Trophoblast cell (in vitro differentiated cells and primary cell): ENCODE measurements around the gene SNORC.

Experiments
- DNase-seq, 2 donors: peaks; one replicate each; pipeline ENCODE4 v3.0.0-alpha.2; 2016
- H2AFZ ChIP-seq: 2 replicates; pipeline ENCODE4 v1.6.1; 2013; ENCODE audit warnings: low read length, moderate library complexity, mild to moderate bottlenecking; ENCODE audit not compliant: insufficient read depth, poor library complexity
- H2AK5ac ChIP-seq: 2 replicates; pipeline ENCODE4 v1.6.1; 2013; ENCODE audit warnings: mild to moderate bottlenecking, low read length
- H2BK120ac ChIP-seq: 2 replicates; pipeline ENCODE4 v1.6.1; 2013; ENCODE audit warnings: low read length, mild to moderate bottlenecking, moderate library complexity; ENCODE audit not compliant: insufficient read depth, poor library complexity
- H2BK12ac ChIP-seq: 2 replicates; pipeline ENCODE4 v1.6.1; 2013; ENCODE audit warnings: mild to moderate bottlenecking, low read length, moderate library complexity
- H2BK5ac ChIP-seq: 2 replicates; pipeline ENCODE4 v1.6.1; 2013; ENCODE audit warnings: low read length, low read depth, moderate library complexity, mild to moderate bottlenecking; ENCODE audit not compliant: poor library complexity
- H3K14ac ChIP-seq: 2 replicates; pipeline ENCODE4 v1.6.1; 2013; ENCODE audit warnings: mild to moderate bottlenecking, low read length
- H3K18ac ChIP-seq: 2 replicates; pipeline ENCODE4 v1.6.1; 2013; ENCODE audit warnings: mild to moderate bottlenecking, low read length
- H3K23ac ChIP-seq: 2 replicates; pipeline ENCODE4 v1.6.1; 2013; ENCODE audit warnings: low read length
- H3K27ac ChIP-seq: 2 replicates; pipeline ENCODE4 v1.5.1; 2013; ENCODE audit warnings: low read depth, mild to moderate bottlenecking, inconsistent platforms, low read length, moderate library complexity
- H3K27me3 ChIP-seq: 2 replicates; pipeline ENCODE4 v1.6.1; 2013; ENCODE audit warnings: inconsistent platforms, mild to moderate bottlenecking, low read length, moderate library complexity; ENCODE audit not compliant: insufficient read depth
- H3K36me3 ChIP-seq, 2 experiments: 1 replicate in 1 of 2; 2 replicates in 1 of 2; pipeline ENCODE4 v1.6.1; 2013; ENCODE audit warnings: low read length in 2 of 2, mild to moderate bottlenecking in 2 of 2, moderate library complexity in 1 of 2; ENCODE audit not compliant: insufficient read depth in 2 of 2, control insufficient read depth in 1 of 2
- H3K4ac ChIP-seq: 2 replicates; pipeline ENCODE4 v1.6.1; 2013; ENCODE audit warnings: low read depth, mild to moderate bottlenecking, low read length, moderate library complexity
- H3K4me1 ChIP-seq, 2 experiments: 1 replicate in 1 of 2; 2 replicates in 1 of 2; pipeline ENCODE4 v1.6.1; 2013; ENCODE audit warnings: low read length in 2 of 2, mild to moderate bottlenecking in 2 of 2, moderate library complexity in 1 of 2; ENCODE audit not compliant: insufficient read depth in 2 of 2, control insufficient read depth in 1 of 2
- H3K4me2 ChIP-seq: 2 replicates; pipeline ENCODE4 v1.6.1; 2013; ENCODE audit warnings: inconsistent platforms, mild to moderate bottlenecking, low read length, moderate library complexity
- H3K4me3 ChIP-seq: 2 replicates; pipeline ENCODE4 v1.5.1; 2013; ENCODE audit warnings: mild to moderate bottlenecking, low read depth, low read length, inconsistent platforms
- H3K79me1 ChIP-seq: one replicate; pipeline ENCODE4 v1.6.1; 2013; ENCODE audit warnings: low read length
- H3K79me2 ChIP-seq: 2 replicates; pipeline ENCODE4 v1.6.1; 2013; ENCODE audit warnings: low read length, mild to moderate bottlenecking; ENCODE audit not compliant: control insufficient read depth, insufficient read depth, poor library complexity
- H3K9ac ChIP-seq: 2 replicates; pipeline ENCODE4 v1.6.1; 2013; ENCODE audit warnings: mild to moderate bottlenecking, low read length
- H3K9me3 ChIP-seq: 2 replicates; pipeline ENCODE4 v1.6.1; 2013; ENCODE audit warnings: low read depth, mild to moderate bottlenecking, control low read depth, inconsistent platforms, low read length; ENCODE audit not compliant: insufficient read depth
- H4K12ac ChIP-seq: 2 replicates; pipeline ENCODE4 v1.6.1; 2013; ENCODE audit warnings: low read depth, mild to moderate bottlenecking, low read length, moderate library complexity
- H4K8ac ChIP-seq: 2 replicates; pipeline ENCODE4 v1.6.1; 2013; ENCODE audit warnings: low read depth, mild to moderate bottlenecking, low read length, moderate library complexity
- H4K91ac ChIP-seq: one replicate; pipeline ENCODE4 v1.6.1; 2013; ENCODE audit warnings: low read depth, mild to moderate bottlenecking, low read length, moderate library complexity
- WGBS: extraction: QIAGEN DNeasy Blood & Tissue Kit; methylation state at CpG from one replicate; pipeline ENCODE4 v1.1.7; 2013; ENCODE audit warnings: missing lambda C conversion rate; ENCODE audit not compliant: insufficient read length, insufficient coverage; ENCODE audit errors: extremely low coverage; 5-methylcytosine and 5-hydroxymethylcytosine counted together

The SNORC gene

DNA sequence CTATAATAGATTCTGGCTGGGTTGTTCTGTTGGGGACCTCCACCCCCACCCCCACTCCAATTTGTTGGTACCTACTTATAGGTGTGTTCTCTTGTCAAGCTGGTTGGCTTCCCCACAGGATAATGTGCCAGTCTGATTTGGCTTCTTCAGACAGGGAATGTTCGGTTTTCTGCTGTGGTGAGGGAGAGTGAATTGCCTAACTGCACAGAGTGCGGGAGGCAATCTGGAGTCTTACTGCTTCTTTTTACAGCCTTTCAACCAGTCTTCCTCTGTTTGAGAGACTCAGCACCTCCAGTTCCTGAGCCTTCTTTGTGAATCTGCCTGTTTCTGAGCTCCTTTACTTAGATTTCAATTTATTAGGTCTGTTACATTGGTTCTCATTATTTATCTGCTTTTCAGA is 27.4 kb upstream of the SNORC start:
- Histone ChIP-seq H3K79me2 (no peaks in the 10 kb centered on the region), H3K27ac (no peak overlapping the region), H3K4me1 (no peaks in the 10 kb centered on the region), H3K23ac (no peak overlapping the region), H2BK120ac (no peak overlapping the region), H3K27me3 (no peaks in the 10 kb centered on the region), H3K36me3 (peaks cover 15 to 28% of the 10 kb centered on the region in 2 experiments), H2AFZ (no peak overlapping the region), H2BK12ac (no peak overlapping the region), H3K4me2 (no peak overlapping the region), H4K91ac (no peak overlapping the region), H2BK5ac (no peak overlapping the region), H3K18ac (no peak overlapping the region), H4K8ac (no peak overlapping the region), H3K4ac (no peak overlapping the region), H3K79me1 (no peaks in the 10 kb centered on the region), H4K12ac (no peak overlapping the region), H2AK5ac (no peak overlapping the region), H3K9ac (no peak overlapping the region), H3K4me3 (no peak overlapping the region), H3K14ac (no peak overlapping the region), H3K9me3 (no peaks in the 10 kb centered on the region)
- no peak for DNase-seq
- WGBS, result no CpG with 5 or more reads among the region's 2 CpGs

DNA sequence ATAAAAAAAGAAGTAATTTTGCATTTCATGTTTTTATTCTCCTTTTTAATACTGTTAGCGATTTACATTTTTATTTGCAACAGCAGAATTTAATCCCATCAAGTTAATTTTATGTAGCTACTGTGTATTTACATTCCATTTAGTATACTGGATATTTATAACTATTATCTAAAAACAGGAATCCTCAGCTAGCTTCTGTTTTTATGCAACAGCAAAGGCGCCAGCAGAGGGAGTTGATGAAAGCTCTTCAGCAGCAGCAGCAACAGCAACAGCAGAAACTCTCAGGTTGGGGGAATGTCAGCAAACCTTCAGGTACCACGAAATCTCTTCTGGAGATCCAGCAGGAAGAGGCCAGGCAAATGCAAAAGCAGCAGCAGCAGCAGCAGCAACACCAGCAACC is 26.2 kb upstream of the SNORC start:
- H3K4me3 ChIP-seq, result no peak overlapping the region
- H2AK5ac ChIP-seq, result no peak overlapping the region
- H3K27ac ChIP-seq, result no peak overlapping the region
- no peak for DNase-seq
- no peak overlapping the region for H3K9ac ChIP-seq
- no peak overlapping the region for H3K4ac ChIP-seq
- no peak overlapping the region for H2AFZ ChIP-seq
- H3K9me3 ChIP-seq, result no peaks in the 10 kb centered on the region
- H3K4me1 ChIP-seq, result no peaks in the 10 kb centered on the region
- H3K79me2 ChIP-seq, result no peaks in the 10 kb centered on the region
- H2BK12ac ChIP-seq, result no peak overlapping the region
- H4K91ac ChIP-seq, result no peak overlapping the region
- no peak overlapping the region for H4K12ac ChIP-seq
- no peak overlapping the region for H2BK5ac ChIP-seq
- no peak overlapping the region for H3K23ac ChIP-seq
- H3K14ac ChIP-seq, result no peak overlapping the region
- H3K4me2 ChIP-seq, result no peak overlapping the region
- H3K27me3 ChIP-seq, result no peaks in the 10 kb centered on the region
- WGBS, result no CpG with 5 or more reads among the region's 3 CpGs
- no peak overlapping the region for H2BK120ac ChIP-seq
- H3K36me3 ChIP-seq, result peaks cover 19 to 33% of the 10 kb centered on the region in 2 experiments
- H3K79me1 ChIP-seq, result no peaks in the 10 kb centered on the region
- no peak overlapping the region for H3K18ac ChIP-seq
- no peak overlapping the region for H4K8ac ChIP-seq

DNA sequence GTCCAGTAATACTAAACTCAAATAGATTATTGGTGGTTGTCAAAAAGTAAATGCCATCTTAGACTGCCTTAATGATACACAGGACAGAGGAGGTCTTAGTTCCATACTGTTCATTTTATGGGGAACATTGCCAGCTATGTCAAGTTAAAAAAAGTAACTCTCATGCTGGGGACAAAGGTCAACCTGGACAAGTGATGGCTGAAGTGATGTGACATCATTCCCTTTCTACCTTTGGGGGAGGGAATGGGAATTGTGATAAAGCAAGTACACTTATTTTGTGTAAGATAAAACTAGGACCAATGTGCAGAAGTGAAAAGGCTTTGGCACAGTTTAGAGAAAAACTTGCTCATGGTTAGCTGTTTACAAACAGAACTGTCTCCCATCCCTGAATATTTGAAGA is 24.0 kb upstream of the SNORC start:
- H2AFZ ChIP-seq, result no peak overlapping the region
- no peaks in the 10 kb centered on the region for H3K4me1 ChIP-seq
- no peak overlapping the region for H3K23ac ChIP-seq
- H2BK12ac ChIP-seq, result no peak overlapping the region
- no peaks in the 10 kb centered on the region for H3K79me2 ChIP-seq
- no peaks in the 10 kb centered on the region for H3K9me3 ChIP-seq
- peaks cover 27 to 44% of the 10 kb centered on the region in 2 experiments for H3K36me3 ChIP-seq
- H4K91ac ChIP-seq, result no peak overlapping the region
- H3K27ac ChIP-seq, result no peak overlapping the region
- H2AK5ac ChIP-seq, result no peak overlapping the region
- no peak overlapping the region for H3K4me2 ChIP-seq
- no peaks in the 10 kb centered on the region for H3K27me3 ChIP-seq
- no peak overlapping the region for H2BK5ac ChIP-seq
- H3K18ac ChIP-seq, result no peak overlapping the region
- no peak overlapping the region for H2BK120ac ChIP-seq
- H3K4ac ChIP-seq, result no peak overlapping the region
- H3K9ac ChIP-seq, result no peak overlapping the region
- no peak overlapping the region for H4K12ac ChIP-seq
- H3K4me3 ChIP-seq, result no peak overlapping the region
- H3K79me1 ChIP-seq, result no peaks in the 10 kb centered on the region
- H4K8ac ChIP-seq, result no peak overlapping the region
- no peak for DNase-seq
- no peak overlapping the region for H3K14ac ChIP-seq

DNA sequence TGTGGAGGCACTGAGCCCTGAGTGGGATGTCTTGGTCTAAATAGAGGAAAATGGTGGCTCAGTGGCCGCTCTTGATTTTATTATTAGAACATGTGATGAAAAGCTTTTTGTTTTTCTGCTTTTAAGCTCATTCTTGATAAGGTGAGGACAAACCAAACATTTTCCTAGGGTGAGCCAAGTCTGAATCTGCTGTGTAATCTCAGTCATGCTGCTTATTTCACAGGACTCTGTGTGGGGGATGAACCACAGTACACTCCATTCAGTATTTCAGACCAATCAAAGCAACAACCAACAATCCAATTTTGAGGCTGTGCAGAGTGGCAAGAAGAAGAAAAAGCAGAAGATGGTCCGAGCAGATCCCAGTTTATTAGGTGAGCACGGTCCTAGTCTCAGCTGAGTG is 20.0 kb upstream of the SNORC start:
- Histone ChIP-seq H3K79me1 (no peaks in the 10 kb centered on the region), H3K4me2 (no peak overlapping the region), H3K9me3 (no peaks in the 10 kb centered on the region), H3K4me3 (no peak overlapping the region), H2BK120ac (no peak overlapping the region), H3K4me1 (no peaks in the 10 kb centered on the region), H3K27ac (no peak overlapping the region), H3K4ac (no peak overlapping the region), H2AFZ (no peak overlapping the region), H4K91ac (no peak overlapping the region), H4K8ac (no peak overlapping the region), H3K27me3 (no peaks in the 10 kb centered on the region), H3K14ac (no peak overlapping the region), H3K79me2 (no peaks in the 10 kb centered on the region), H3K9ac (no peak overlapping the region), H2BK5ac (no peak overlapping the region), H4K12ac (no peak overlapping the region), H3K18ac (no peak overlapping the region), H3K23ac (no peak overlapping the region), H2BK12ac (no peak overlapping the region), H3K36me3 (peaks cover 23 to 40% of the 10 kb centered on the region in 2 experiments), H2AK5ac (no peak overlapping the region)
- WGBS, result no CpG with 5 or more reads among the region's 3 CpGs
- no peak for DNase-seq
